IMR-90 (cell line): ENCODE results near the gene EFNA5. TPM values are rescaled to one million over a fixed set of nuclear protein-coding genes. Genes with fewer than 3 reads are reported as not detected.

Source experiments
- ATAC-seq: fragments of 200-7000 bp; cut with Tn5 transposase; 2 replicates; pipeline ENCODE4 v1.9.1; 2020; ENCODE audit warnings: low read depth, mild to moderate bottlenecking, moderate library complexity
- BruUV-seq: library from RNA; stranded (reverse); fragments of 400-500 nt; replicated peaks from 2 replicates; lab custom pipeline; 2021; lab: Mats Ljungman, UMichigan
- CTCF ChIA-PET: fragments of 300-600 bp; formaldehyde crosslinking; extraction: SDS; loops from one replicate; lab custom pipeline; 2021; ENCODE audit warnings: antibody characterized with exemption; lab: Yijun Ruan, JAX
- POLR2A ChIA-PET: fragments of 300-600 bp; sonication (Branson Sonifier 250); formaldehyde crosslinking; loops from one replicate; lab custom pipeline; 2022; ENCODE audit warnings: antibody characterized with exemption; ENCODE audit not compliant: unreplicated experiment; lab: Charles Lee
- DNase-seq: peaks from one replicate; pipeline ENCODE4 v3.0.0; 2013
- H2AFZ ChIP-seq: replicated peaks from 2 replicates; pipeline ENCODE3; 2013; ENCODE audit warnings: low read length, mild to moderate bottlenecking; ENCODE audit not compliant: poor library complexity
- H2AK5ac ChIP-seq: 2 replicates; pipeline ENCODE4 v1.6.1; 2013; ENCODE audit warnings: low read depth, low read length, inconsistent platforms
- H2AK9ac ChIP-seq: replicated peaks from 2 replicates; pipeline ENCODE3; 2013; ENCODE audit warnings: mild to moderate bottlenecking, low read depth, low read length, moderate library complexity; ENCODE audit not compliant: poor library complexity
- H2BK120ac ChIP-seq: 2 replicates; pipeline ENCODE4 v1.6.1; 2013; ENCODE audit warnings: low read depth, low read length, inconsistent platforms
- H2BK15ac ChIP-seq: 3 replicates; pipeline ENCODE4 v1.6.1; 2013; ENCODE audit warnings: low read depth, low read length, inconsistent platforms
- H2BK20ac ChIP-seq: 2 replicates; pipeline ENCODE4 v1.6.1; 2013; ENCODE audit warnings: low read depth, mild to moderate bottlenecking, inconsistent platforms, low read length, moderate library complexity
- H2BK5ac ChIP-seq: 2 replicates; pipeline ENCODE4 v1.6.1; 2013; ENCODE audit warnings: mild to moderate bottlenecking, low read depth, low read length, inconsistent platforms; ENCODE audit not compliant: poor library complexity, severe bottlenecking
- H3K14ac ChIP-seq: replicated peaks from 2 replicates; pipeline ENCODE4 v1.6.1; 2013; ENCODE audit warnings: low read depth, low read length, inconsistent platforms
- H3K18ac ChIP-seq: 2 replicates; pipeline ENCODE4 v1.6.1; 2013; ENCODE audit warnings: low read depth, low read length, control low read depth
- H3K23ac ChIP-seq: 2 replicates; pipeline ENCODE4 v1.6.1; 2013; ENCODE audit warnings: low read depth, low read length, inconsistent platforms
- H3K27ac ChIP-seq: 2 replicates; pipeline ENCODE4 v1.5.1; 2013; ENCODE audit warnings: mild to moderate bottlenecking, control low read depth, low read length; ENCODE audit not compliant: insufficient read depth
- H3K27me3 ChIP-seq: 2 replicates; pipeline ENCODE4 v1.6.1; 2013; ENCODE audit warnings: low read length; ENCODE audit not compliant: control insufficient read depth, insufficient read depth
- H3K36me3 ChIP-seq: 2 replicates; pipeline ENCODE4 v1.6.1; 2013; ENCODE audit warnings: low read length, mixed read lengths; ENCODE audit not compliant: control insufficient read depth, insufficient read depth
- H3K4ac ChIP-seq: 2 replicates; pipeline ENCODE4 v1.6.1; 2013; ENCODE audit warnings: low read depth, low read length, inconsistent platforms
- H3K4me1 ChIP-seq: 2 replicates; pipeline ENCODE4 v1.6.1; 2013; ENCODE audit warnings: low read length, mixed read lengths; ENCODE audit not compliant: control insufficient read depth, insufficient read depth
- H3K4me2 ChIP-seq: 2 replicates; pipeline ENCODE4 v1.6.1; 2013; ENCODE audit warnings: low read depth, mild to moderate bottlenecking, control low read depth, low read length, moderate library complexity
- H3K4me3 ChIP-seq: 2 replicates; pipeline ENCODE4 v1.5.1; 2013; ENCODE audit warnings: low read depth, mild to moderate bottlenecking, control low read depth, low read length, moderate library complexity; ENCODE audit not compliant: insufficient read depth
- H3K56ac ChIP-seq: 2 replicates; pipeline ENCODE4 v1.6.1; 2013; ENCODE audit warnings: low read length, inconsistent platforms; ENCODE audit not compliant: insufficient read depth; ENCODE audit errors: extremely low read depth
- H3K79me1 ChIP-seq, 2 experiments: 2 replicates each; pipeline ENCODE4 v1.6.1; 2013; ENCODE audit warnings: low read length in 2 of 2, inconsistent platforms in 1 of 2, low read depth in 1 of 2
- H3K9ac ChIP-seq: 2 replicates; pipeline ENCODE4 v1.6.1; 2013; ENCODE audit warnings: low read depth, low read length, control low read depth
- H3K9me1 ChIP-seq: 2 replicates; pipeline ENCODE4 v1.6.1; 2013; ENCODE audit warnings: low read length, inconsistent platforms; ENCODE audit not compliant: insufficient read depth
- H3K9me3 ChIP-seq: 2 replicates; pipeline ENCODE4 v1.6.1; 2013; ENCODE audit warnings: low read length; ENCODE audit not compliant: control insufficient read depth, insufficient read depth
- H4K20me1 ChIP-seq: 2 replicates; pipeline ENCODE4 v1.6.1; 2013; ENCODE audit warnings: low read length, inconsistent platforms; ENCODE audit not compliant: insufficient read depth
- H4K5ac ChIP-seq: 2 replicates; pipeline ENCODE4 v1.6.1; 2013; ENCODE audit warnings: mild to moderate bottlenecking, low read depth, low read length, control low read depth
- H4K8ac ChIP-seq, 2 experiments: 2 replicates each; pipeline ENCODE4 v1.6.1; 2013; ENCODE audit warnings: low read depth in 2 of 2, low read length in 2 of 2, control low read depth in 1 of 2, inconsistent platforms in 1 of 2
- H4K91ac ChIP-seq: 2 replicates; pipeline ENCODE4 v1.6.1; 2013; ENCODE audit warnings: low read depth, low read length, inconsistent platforms; ENCODE audit not compliant: insufficient read depth
- BHLHE40 ChIP-seq: fragments of 150-350 bp; IDR thresholded peaks from 2 replicates; pipeline ENCODE4 v1.6.1; 2016; ENCODE audit warnings: mild to moderate bottlenecking, low read depth, low read length
- CEBPB ChIP-seq: IDR thresholded peaks from 2 replicates; pipeline ENCODE4 v1.6.1; 2012; ENCODE audit warnings: low read depth, low read length, improper control_type of control experiment
- CHD1 ChIP-seq: IDR thresholded peaks from 2 replicates; pipeline ENCODE4 v1.6.1; 2012; ENCODE audit warnings: low read depth, low read length, improper control_type of control experiment
- FOS ChIP-seq: fragments of 150-350 bp; IDR thresholded peaks from 2 replicates; pipeline ENCODE4 v1.6.1; 2016; ENCODE audit warnings: low read depth, low read length
- MAFK ChIP-seq: IDR thresholded peaks from 2 replicates; pipeline ENCODE4 v1.6.1; 2012; ENCODE audit warnings: low read depth, low read length, improper control_type of control experiment
- MAZ ChIP-seq: IDR thresholded peaks from 2 replicates; pipeline ENCODE4 v1.6.1; 2012; ENCODE audit warnings: low read depth, mild to moderate bottlenecking, low read length, improper control_type of control experiment, moderate library complexity, borderline replicate concordance
- NFE2L2 ChIP-seq: fragments of 150-350 bp; IDR thresholded peaks from 2 replicates; pipeline ENCODE4 v1.6.1; 2016; ENCODE audit warnings: low read depth, mild to moderate bottlenecking, low read length
- POLR2A ChIP-seq: IDR thresholded peaks from 2 replicates; pipeline ENCODE4 v1.6.1; 2012; ENCODE audit warnings: mild to moderate bottlenecking, low read depth, low read length
- RAD21 ChIP-seq: IDR thresholded peaks from 2 replicates; pipeline ENCODE4 v1.6.1; 2012; ENCODE audit warnings: low read length, improper control_type of control experiment
- RCOR1 ChIP-seq: IDR thresholded peaks from 2 replicates; pipeline ENCODE4 v1.6.1; 2012; ENCODE audit warnings: mild to moderate bottlenecking, low read length, improper control_type of control experiment; ENCODE audit not compliant: insufficient replicate concordance
- RFX5 ChIP-seq: IDR thresholded peaks from 2 replicates; pipeline ENCODE4 v1.8.0; 2012; ENCODE audit warnings: low read depth, mild to moderate bottlenecking, low read length, moderate library complexity
- SMC3 ChIP-seq: fragments of 150-350 bp; IDR thresholded peaks from 2 replicates; pipeline ENCODE4 v1.6.1; 2016; ENCODE audit warnings: low read depth, mild to moderate bottlenecking, antibody characterized with exemption, low read length, moderate library complexity
- WGBS, 2 experiments: methylation state at CpG; one replicate each; pipeline versions ENCODE4 v1.1.5 to v1.1.7; 2013; ENCODE audit warnings: missing lambda C conversion rate in 2 of 2; ENCODE audit not compliant: insufficient read length in 1 of 2; ENCODE audit errors: extremely low coverage in 2 of 2; 5-methylcytosine and 5-hydroxymethylcytosine counted together
- dilution Hi-C: fragments of 300-500 bp; cut with HindIII; formaldehyde crosslinking; loops from one replicate; pipeline ENCODE4 v1.14.3; 2018; ENCODE audit warnings: low sequenced_read_pairs; ENCODE audit not compliant: unreplicated experiment
- in situ Hi-C: fragments of 300-500 bp; cut with MboI; formaldehyde crosslinking; loops from 3 replicates; pipeline ENCODE4 v1.14.3; 2019; ENCODE audit warnings: low sequenced_read_pairs, inconsistent platforms, mixed read lengths
- intact Hi-C: fragments of 100-400 bp; cut with micrococcal nuclease; formaldehyde crosslinking; loops from 2 replicates; pipeline ENCODE4 v1.10.0; 2022
- polyA plus RNA-seq, 3 experiments: library from polyadenylated mRNA; depleted of rRNA; stranded (reverse); fragments of >200 nt; gene quantifications; 2 replicates each; pipeline ENCODE4 v1.2.3, GENCODE V29; 2012; ENCODE audit warnings: low replicate concordance in 1 of 3
- total RNA-seq: library from RNA; depleted of rRNA; stranded (reverse); fragments of >200 nt; gene quantifications from 2 replicates; pipeline ENCODE4 v1.2.3, GENCODE V29; 2012
- TF ChIP-seq, protein P1 (sequence below): conservative IDR thresholded peaks from 2 replicates; pipeline ENCODE4 v1.5.1; 2012; ENCODE audit warnings: mild to moderate bottlenecking, low read depth, low read length, improper control_type of control experiment
- TF ChIP-seq, protein P2 (sequence below): fragments of 150-350 bp; IDR thresholded peaks from 2 replicates; pipeline ENCODE4 v1.6.1; 2017; ENCODE audit warnings: mild to moderate bottlenecking, antibody characterized with exemption, low read length, low read depth

EFNA5 gene
- total and polyA plus RNA-seq, 2 of the 4 experiments (the other 2 are of a cell fraction) = 1.5 to 1.6 TPM

DNA sequence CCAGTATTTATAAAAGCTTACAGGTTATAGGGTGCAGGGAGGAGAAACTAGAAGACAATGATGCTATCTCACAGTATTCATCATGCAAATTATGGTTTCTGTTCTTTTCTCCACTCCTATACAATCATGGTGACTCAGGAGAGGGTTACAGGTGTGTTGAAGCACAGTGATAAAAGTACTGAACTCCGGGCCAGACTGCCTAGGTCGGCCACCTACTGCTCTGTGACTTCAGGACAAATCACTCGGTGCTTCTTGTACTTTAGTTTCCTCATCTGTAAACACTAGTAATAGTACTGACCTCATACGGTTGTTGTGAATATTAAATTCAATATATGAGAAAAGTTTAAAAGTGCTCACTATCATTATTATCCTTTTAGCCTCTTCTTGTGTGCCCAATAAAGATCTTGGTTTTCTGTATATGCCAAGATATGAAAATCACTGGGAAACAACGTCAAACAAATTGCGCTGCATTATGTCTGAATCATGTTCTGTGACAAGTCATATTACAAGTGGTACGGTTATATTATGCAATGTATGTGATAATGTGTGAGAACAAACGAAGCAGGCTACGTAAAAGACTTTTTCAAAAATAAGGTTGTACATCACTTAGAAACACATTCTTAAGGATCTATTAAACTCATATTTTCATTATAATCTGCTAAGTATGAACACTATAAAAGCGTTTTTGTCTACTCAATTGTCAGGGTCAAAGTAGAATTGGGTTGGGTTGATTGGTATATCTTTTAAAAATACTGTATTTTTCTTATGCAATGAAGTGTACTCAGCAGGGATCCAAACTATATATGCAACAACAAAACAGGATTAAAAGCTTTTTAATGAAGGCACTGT, 153.3 kb downstream of the EFNA5 start:
- WGBS, 2 experiments = no CpG with 5 or more reads among the region's 10 CpGs
- ChIA-PET POLR2A (no interaction called here), CTCF (interaction anchor here (0.7 to 1.0 kb wide), 2 partner anchors 10 to 253 kb away, joined by 5 to 11 read pairs; no protein-coding TSS in a partner anchor)
- Histone ChIP-seq H4K5ac (no peak overlapping the region), H3K27ac (no peak overlapping the region), H3K27me3 (no peaks in the 10 kb centered on the region), H3K9ac (no peak overlapping the region), H2AFZ (no peak overlapping the region), H3K14ac (no peak overlapping the region), H3K79me1 (no peaks in the 10 kb centered on the region), H3K23ac (no peak overlapping the region), H2BK20ac (no peak overlapping the region), H2AK9ac (no peak overlapping the region), H3K4me2 (no peak overlapping the region), H4K91ac (no peak overlapping the region), H3K4ac (no peak overlapping the region), H4K8ac (no peak overlapping the region), H2BK15ac (no peak overlapping the region), H3K4me1 (peaks cover 3% of the 10 kb centered on the region), H3K4me3 (no peak overlapping the region), H4K20me1 (no peaks in the 10 kb centered on the region), H2AK5ac (no peak overlapping the region), H3K9me1 (no peaks in the 10 kb centered on the region), H2BK120ac (no peak overlapping the region), H3K9me3 (no peaks in the 10 kb centered on the region), H3K56ac (no peak overlapping the region), H3K36me3 (no peaks in the 10 kb centered on the region), H2BK5ac (no peak overlapping the region), H3K18ac (no peak overlapping the region)
- ATAC-seq (no peak), DNase-seq (no peak)
- dilution Hi-C loops (no loop called here), intact Hi-C loops (no loop called here), in situ Hi-C loops (no loop called here)
- TF ChIP-seq RAD21 (no peak), FOS (no peak), NFE2L2 (no peak), CEBPB (no peak), BHLHE40 (no peak), RCOR1 (no peak), MAZ (no peak), CHD1 (no peak), SMC3 (no peak), MAFK (no peak), RFX5 (no peak), POLR2A (no peak)
- TF ChIP-seq, protein P1, sequence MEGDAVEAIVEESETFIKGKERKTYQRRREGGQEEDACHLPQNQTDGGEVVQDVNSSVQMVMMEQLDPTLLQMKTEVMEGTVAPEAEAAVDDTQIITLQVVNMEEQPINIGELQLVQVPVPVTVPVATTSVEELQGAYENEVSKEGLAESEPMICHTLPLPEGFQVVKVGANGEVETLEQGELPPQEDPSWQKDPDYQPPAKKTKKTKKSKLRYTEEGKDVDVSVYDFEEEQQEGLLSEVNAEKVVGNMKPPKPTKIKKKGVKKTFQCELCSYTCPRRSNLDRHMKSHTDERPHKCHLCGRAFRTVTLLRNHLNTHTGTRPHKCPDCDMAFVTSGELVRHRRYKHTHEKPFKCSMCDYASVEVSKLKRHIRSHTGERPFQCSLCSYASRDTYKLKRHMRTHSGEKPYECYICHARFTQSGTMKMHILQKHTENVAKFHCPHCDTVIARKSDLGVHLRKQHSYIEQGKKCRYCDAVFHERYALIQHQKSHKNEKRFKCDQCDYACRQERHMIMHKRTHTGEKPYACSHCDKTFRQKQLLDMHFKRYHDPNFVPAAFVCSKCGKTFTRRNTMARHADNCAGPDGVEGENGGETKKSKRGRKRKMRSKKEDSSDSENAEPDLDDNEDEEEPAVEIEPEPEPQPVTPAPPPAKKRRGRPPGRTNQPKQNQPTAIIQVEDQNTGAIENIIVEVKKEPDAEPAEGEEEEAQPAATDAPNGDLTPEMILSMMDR = no peak
- TF ChIP-seq, protein P2, sequence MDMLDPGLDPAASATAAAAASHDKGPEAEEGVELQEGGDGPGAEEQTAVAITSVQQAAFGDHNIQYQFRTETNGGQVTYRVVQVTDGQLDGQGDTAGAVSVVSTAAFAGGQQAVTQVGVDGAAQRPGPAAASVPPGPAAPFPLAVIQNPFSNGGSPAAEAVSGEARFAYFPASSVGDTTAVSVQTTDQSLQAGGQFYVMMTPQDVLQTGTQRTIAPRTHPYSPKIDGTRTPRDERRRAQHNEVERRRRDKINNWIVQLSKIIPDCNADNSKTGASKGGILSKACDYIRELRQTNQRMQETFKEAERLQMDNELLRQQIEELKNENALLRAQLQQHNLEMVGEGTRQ = no peak
- BruUV-seq = no TSS peak
